Body of pancreas (tissue), 4 donors: Measurements from ENCODE around the gene RAB5B.

ENCODE experiments used
- POLR2A ChIP-seq, 3 donors: fragments of 450-650 bp; IDR thresholded peaks; one replicate each; pipeline ENCODE4 v1.6.1; 2016; ENCODE audit warnings: antibody characterized with exemption in 3 of 3, mild to moderate bottlenecking in 2 of 3
- TF ChIP-seq, protein P1 (sequence below), 7 experiments: fragments of 450-650 bp in 4 of 7; fragments of 200-600 bp in 3 of 7; sonication (generic) in 3 of 7; IDR thresholded peaks; one replicate each; pipeline ENCODE4 v1.5.1; 2016 to 2019; ENCODE audit warnings: antibody characterized with exemption in 7 of 7

DNA sequence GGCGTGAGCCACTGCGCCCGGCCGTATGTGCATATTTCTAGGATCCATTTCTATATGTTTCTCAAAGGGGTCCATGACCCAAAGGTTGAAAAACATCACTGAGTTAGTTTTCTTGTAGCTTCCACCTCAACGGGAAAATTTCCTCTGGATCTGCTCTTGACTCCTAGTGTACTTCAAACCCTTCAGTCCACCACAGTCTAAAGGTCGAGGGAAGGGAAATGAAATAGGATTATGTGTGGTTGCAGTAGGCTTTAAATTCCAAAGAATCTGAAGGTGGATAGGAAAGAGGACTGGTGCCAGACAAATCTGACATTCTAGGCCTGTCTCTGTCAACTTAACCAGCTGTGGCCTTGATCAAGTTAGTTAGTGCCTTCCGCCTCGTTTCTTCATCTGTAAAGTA lies 21.5 kb downstream of the RAB5B start:
- TF ChIP-seq, protein P1, sequence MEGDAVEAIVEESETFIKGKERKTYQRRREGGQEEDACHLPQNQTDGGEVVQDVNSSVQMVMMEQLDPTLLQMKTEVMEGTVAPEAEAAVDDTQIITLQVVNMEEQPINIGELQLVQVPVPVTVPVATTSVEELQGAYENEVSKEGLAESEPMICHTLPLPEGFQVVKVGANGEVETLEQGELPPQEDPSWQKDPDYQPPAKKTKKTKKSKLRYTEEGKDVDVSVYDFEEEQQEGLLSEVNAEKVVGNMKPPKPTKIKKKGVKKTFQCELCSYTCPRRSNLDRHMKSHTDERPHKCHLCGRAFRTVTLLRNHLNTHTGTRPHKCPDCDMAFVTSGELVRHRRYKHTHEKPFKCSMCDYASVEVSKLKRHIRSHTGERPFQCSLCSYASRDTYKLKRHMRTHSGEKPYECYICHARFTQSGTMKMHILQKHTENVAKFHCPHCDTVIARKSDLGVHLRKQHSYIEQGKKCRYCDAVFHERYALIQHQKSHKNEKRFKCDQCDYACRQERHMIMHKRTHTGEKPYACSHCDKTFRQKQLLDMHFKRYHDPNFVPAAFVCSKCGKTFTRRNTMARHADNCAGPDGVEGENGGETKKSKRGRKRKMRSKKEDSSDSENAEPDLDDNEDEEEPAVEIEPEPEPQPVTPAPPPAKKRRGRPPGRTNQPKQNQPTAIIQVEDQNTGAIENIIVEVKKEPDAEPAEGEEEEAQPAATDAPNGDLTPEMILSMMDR (IDR thresholded peaks at IDR 0.05): no peak
- no peak for TF ChIP-seq POLR2A (IDR thresholded peaks at IDR 0.05)
